Naive thymus-derived CD8-positive, alpha-beta T cell (primary cell): ENCODE results near the gene BEX1. TPM values are rescaled to one million over a fixed set of nuclear protein-coding genes. Genes with fewer than 3 reads are reported as not detected.
"Not testable (repeated sequence)": the region's sequence is repeated elsewhere in the genome, so short reads cannot be mapped to it uniquely, and the experiment has no call there.

Experiments used
- ATAC-seq, 2 donors: fragments of 150-1000 bp; cut with Tn5 transposase in 1 of 2; sonication (Bioruptor Pico), chemical (Tn5 transposase) in 1 of 2; 1 replicate in 1 of 2; 2 replicates in 1 of 2; pipeline ENCODE4 v1.10.0; 2021; ENCODE audit warnings: mild to moderate bottlenecking in 2 of 2, moderate library complexity in 2 of 2
- POLR2A ChIA-PET: fragments of 350-600 bp; sonication (Branson Sonifier 250); formaldehyde crosslinking; loops from one replicate; lab custom pipeline; 2021; ENCODE audit warnings: antibody characterized with exemption; lab: Charles Lee
- DNase-seq, 10 donors: peaks; one replicate each; pipeline versions ENCODE4 v3.0.0 to v3.0.0-alpha.2; 2020 to 2022
- H3K27ac Mint-ChIP-seq, 10 donors: one replicate each; pipeline ENCODE4 v1.8.0; 2020 to 2022; ENCODE audit warnings: mild to moderate bottlenecking in 10 of 10, mixed read lengths in 10 of 10, moderate library complexity in 4 of 10, inconsistent platforms in 1 of 10
- H3K27me3 Mint-ChIP-seq, 5 donors: one replicate each; pipeline ENCODE4 v1.8.0; 2021 to 2022; ENCODE audit warnings: mixed read lengths in 5 of 5
- H3K36me3 Mint-ChIP-seq, 3 donors: one replicate each; pipeline ENCODE4 v1.8.0; 2020 to 2022; ENCODE audit warnings: mixed read lengths in 3 of 3, mild to moderate bottlenecking in 2 of 3, inconsistent platforms in 1 of 3
- H3K4me1 Mint-ChIP-seq, 4 donors: one replicate each; pipeline ENCODE4 v1.8.0; 2021 to 2022; ENCODE audit warnings: mixed read lengths in 4 of 4
- H3K4me3 Mint-ChIP-seq, 10 donors: one replicate each; pipeline ENCODE4 v1.8.0; 2020 to 2022; ENCODE audit warnings: mild to moderate bottlenecking in 10 of 10, mixed read lengths in 10 of 10, moderate library complexity in 6 of 10, inconsistent platforms in 1 of 10
- H3K9me3 Mint-ChIP-seq, 9 donors: one replicate each; pipeline ENCODE4 v1.8.0; 2020 to 2022; ENCODE audit warnings: mixed read lengths in 9 of 9, mild to moderate bottlenecking in 3 of 9, inconsistent platforms in 1 of 9, moderate library complexity in 1 of 9
- polyA plus RNA-seq, 3 donors: library from polyadenylated mRNA; unstranded; fragments of 300-500 nt; fragmentation: Illumina TruSeq; gene quantifications; one replicate each; pipeline ENCODE4 v1.2.3, GENCODE V29; 2021
- total RNA-seq, 8 experiments: library from RNA in 2 of 8; stranded (reverse) in 2 of 8; gene quantifications; one replicate each; pipeline ENCODE4 v1.2.3 and lab custom pipeline; 2021 to 2026

BEX1 gene
- total and polyA plus RNA-seq, 5 experiments from 2014 or later: 0.63 to 1.1 (median 0.73) TPM; not detected in 2

GRCh38 chrX:103066606-103067005, 2.6 kb upstream of the BEX1 start:
- DNase-seq: no peak
- Mint-ChIP-seq H3K4me3 (no peak overlapping the region), H3K4me1 (peaks cover 0 to 4% (median 4%) of the 10 kb centered on the region in 4 donors), H3K36me3 (peaks cover 0 to 5% (median 0%) of the 10 kb centered on the region in 3 donors), H3K9me3 (peaks cover 0 to 4% (median 0%) of the 10 kb centered on the region in 9 donors), H3K27me3 (peaks cover 9 to 27% (median 13%) of the 10 kb centered on the region in 5 donors), H3K27ac (no peak overlapping the region)
- POLR2A ChIA-PET: no interaction called here
- no peak for ATAC-seq

GRCh38 chrX:103063191-103063845, 653 bp downstream of the BEX1 start:
- ATAC-seq (no peak), DNase-seq (no peak)
- H3K4me3 Mint-ChIP-seq: peak overlapping the region in 7 of 10 donors; percentile 19 to 62 (median 36)
- H3K27me3 Mint-ChIP-seq: peaks cover 9 to 27% (median 13%) of the 10 kb centered on the region in 5 donors
- H3K27ac Mint-ChIP-seq: peak overlapping the region in 1 of 10 donors; percentile 49
- H3K4me1 Mint-ChIP-seq: peaks cover 0 to 4% (median 4%) of the 10 kb centered on the region in 4 donors
- peaks cover 0 to 2% (median 0%) of the 10 kb centered on the region in 9 donors for H3K9me3 Mint-ChIP-seq
- POLR2A ChIA-PET: no interaction called here
- no peaks in the 10 kb centered on the region for H3K36me3 Mint-ChIP-seq

DNA sequence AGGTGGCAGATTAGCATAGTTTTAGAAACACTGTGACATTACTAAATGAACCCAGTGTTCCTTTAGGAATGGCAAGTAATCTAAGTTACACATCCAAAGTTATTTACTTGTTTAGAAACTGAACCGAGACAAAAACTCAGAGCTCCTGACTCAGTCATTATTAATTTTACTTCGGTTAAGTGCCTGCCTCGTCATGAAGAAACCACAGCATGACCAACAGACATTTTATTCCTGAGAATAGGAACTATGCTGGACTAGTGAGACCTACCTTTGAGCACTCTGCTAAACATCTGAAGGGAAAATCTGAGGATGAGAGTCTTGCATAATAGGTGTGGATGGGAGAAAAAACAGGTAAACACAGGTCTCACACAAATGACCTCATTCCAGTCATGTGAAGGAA, 2.5 kb downstream of the BEX1 start:
- Mint-ChIP-seq H3K4me1 (peaks cover 0 to 4% (median 4%) of the 10 kb centered on the region in 4 donors), H3K36me3 (no peaks in the 10 kb centered on the region), H3K4me3 (no peak overlapping the region), H3K9me3 (no peaks in the 10 kb centered on the region), H3K27me3 (peaks cover 11 to 37% (median 12%) of the 10 kb centered on the region in 5 donors), H3K27ac (no peak overlapping the region)
- no peak for ATAC-seq
- no peak for DNase-seq
- POLR2A ChIA-PET: no interaction called here

DNA sequence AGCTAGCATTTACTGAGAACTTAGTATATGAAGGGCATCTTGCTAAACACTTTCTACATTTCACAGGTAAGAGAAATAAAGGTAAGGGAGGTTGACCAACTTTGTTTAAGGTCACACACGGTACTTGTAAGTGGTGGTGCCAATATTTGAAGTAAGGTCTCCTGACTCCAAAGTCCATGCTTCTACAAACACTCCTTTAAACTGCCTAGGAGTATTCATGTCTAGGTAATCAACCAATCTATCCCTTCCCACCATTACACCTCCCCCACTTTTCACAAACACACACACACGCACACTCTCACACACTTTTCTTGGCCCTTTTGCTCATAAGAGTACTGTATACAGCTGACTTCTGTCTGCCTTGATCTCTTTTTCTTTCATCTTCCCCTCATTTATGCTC, 7.1 kb downstream of the BEX1 start:
- Mint-ChIP-seq H3K4me3 (no peak overlapping the region), H3K9me3 (no peaks in the 10 kb centered on the region), H3K27me3 (peaks cover 0 to 29% (median 4%) of the 10 kb centered on the region in 5 donors), H3K4me1 (no peaks in the 10 kb centered on the region), H3K27ac (no peak overlapping the region), H3K36me3 (no peaks in the 10 kb centered on the region)
- POLR2A ChIA-PET: no interaction called here
- no peak for ATAC-seq
- DNase-seq: no peak

- Mint-ChIP-seq H3K4me3 (no peak overlapping the region), H3K27ac (no peak overlapping the region), H3K36me3 (no peaks in the 10 kb centered on the region), H3K27me3 (peaks cover 2 to 37% (median 9%) of the 10 kb centered on the region in 5 donors), H3K9me3 (no peaks in the 10 kb centered on the region), H3K4me1 (no peaks in the 10 kb centered on the region)
- POLR2A ChIA-PET: no interaction called here
- no peak for DNase-seq
- ATAC-seq: no peak
These were observed 11.3 kb downstream of the BEX1 start for GRCh38 chrX:103052625-103053024.

DNA sequence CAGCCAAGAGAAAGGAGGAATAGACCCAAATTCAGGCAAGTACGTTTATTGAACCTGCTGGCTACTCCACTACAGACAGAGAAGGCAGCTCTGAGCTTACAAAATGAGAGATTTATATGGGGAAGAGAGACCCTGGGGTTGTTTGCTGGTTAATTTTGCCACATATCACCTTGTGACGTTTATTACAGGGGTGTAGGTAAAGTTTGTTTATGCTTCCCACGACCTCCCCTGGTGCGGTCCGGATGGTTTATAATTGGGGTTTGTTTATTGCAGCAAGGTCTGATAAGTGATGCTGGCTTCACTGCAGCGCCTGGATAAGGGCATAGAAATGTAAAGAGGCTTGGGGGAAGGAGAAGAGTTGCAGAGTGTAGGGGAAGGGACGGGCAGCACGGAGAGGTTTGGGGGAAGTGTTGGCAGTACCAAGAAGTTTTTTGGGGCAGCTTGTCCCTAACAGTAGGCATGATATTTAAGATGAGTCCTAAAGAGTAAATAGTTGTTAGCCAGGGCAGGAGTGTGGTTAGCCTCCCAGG, 12.6 kb downstream of the BEX1 start:
- DNase-seq (no peak), ATAC-seq (no peak)
- peaks cover 0 to 9% (median 2%) of the 10 kb centered on the region in 9 donors for H3K9me3 Mint-ChIP-seq

DNA sequence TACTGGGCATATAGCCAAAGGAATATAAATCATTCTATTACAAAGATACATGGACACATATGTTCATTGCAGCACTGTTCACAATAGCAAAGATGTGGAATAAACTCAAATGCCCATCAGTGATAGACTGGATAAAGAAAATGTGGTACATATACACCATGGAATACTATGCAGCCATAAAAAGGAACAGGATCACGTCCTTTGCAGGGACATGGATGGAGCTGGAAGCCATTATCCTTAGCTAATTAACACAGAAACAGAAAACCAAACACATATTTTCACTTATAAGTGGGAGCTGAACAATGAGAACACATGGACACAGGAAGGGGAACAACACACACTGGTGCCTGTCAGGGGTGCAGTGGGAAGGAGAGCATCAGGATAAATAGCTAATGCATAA, 30.6 kb downstream of the BEX1 start:
- H3K4me3 Mint-ChIP-seq, H3K27me3 Mint-ChIP-seq, H3K9me3 Mint-ChIP-seq, H3K27ac Mint-ChIP-seq, H3K36me3 Mint-ChIP-seq, DNase-seq, H3K4me1 Mint-ChIP-seq, ATAC-seq, POLR2A ChIA-PET: not testable (repeated sequence)

More for the DNA sequence above, 12.6 kb downstream of the BEX1 start:
- Mint-ChIP-seq H3K27me3 (peaks cover 4 to 30% (median 9%) of the 10 kb centered on the region in 5 donors), H3K27ac (no peak overlapping the region), H3K4me3 (no peak overlapping the region), H3K4me1 (no peaks in the 10 kb centered on the region), H3K36me3 (no peaks in the 10 kb centered on the region)
- POLR2A ChIA-PET: no interaction called here

DNA sequence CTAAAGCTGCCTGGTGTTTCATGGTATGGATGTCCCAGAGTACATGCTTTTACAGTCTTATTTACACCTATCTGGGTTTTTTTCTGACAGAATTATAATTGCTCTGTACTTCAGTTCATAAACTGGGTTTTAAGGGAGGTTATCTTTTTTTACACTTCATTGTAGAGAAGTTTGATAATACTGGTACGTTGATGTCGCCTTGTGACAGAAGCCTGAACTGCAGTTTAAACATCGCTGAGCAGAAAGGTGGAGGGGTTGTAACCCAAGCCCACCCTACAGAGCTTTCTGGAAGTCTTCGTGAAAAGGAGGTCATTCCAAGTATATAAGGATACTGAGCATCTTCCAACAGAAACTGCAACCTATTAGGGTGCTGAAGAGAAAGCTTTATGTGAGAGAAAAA, 46.4 kb downstream of the BEX1 start:
- no peak overlapping the region for H3K4me3 Mint-ChIP-seq
- no peak for ATAC-seq
- H3K27ac Mint-ChIP-seq: no peak overlapping the region
- no peaks in the 10 kb centered on the region for H3K9me3 Mint-ChIP-seq
- POLR2A ChIA-PET: no interaction called here
- peaks cover 0 to 12% (median 0%) of the 10 kb centered on the region in 5 donors for H3K27me3 Mint-ChIP-seq
- no peak for DNase-seq
- H3K4me1 Mint-ChIP-seq: no peaks in the 10 kb centered on the region
- H3K36me3 Mint-ChIP-seq: no peaks in the 10 kb centered on the region

DNA sequence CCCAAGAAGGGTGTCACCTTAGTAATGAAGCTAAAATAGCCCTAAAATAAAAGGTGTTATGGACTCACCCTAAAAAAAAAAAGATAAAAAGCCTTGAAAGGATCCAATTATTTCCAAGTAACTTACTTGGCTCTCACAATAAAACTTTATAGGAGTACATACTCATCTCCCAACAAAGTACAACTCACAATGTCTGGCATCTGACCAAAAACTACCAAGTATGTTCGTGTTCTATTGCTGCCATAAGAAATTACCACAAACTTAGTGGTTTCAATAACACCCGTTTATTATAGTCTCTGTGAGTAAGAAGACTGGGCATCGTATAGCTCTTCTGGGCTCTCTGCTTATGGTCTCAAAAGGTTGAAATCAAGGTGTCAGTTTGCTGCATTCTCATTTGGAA, 51.0 kb downstream of the BEX1 start:
- POLR2A ChIA-PET: no interaction called here

More for the DNA sequence above, 51.0 kb downstream of the BEX1 start:
- H3K9me3 Mint-ChIP-seq: no peaks in the 10 kb centered on the region
- no peak overlapping the region for H3K27ac Mint-ChIP-seq
- H3K27me3 Mint-ChIP-seq: peaks cover 0 to 8% (median 0%) of the 10 kb centered on the region in 5 donors
- H3K4me3 Mint-ChIP-seq: no peak overlapping the region
- H3K36me3 Mint-ChIP-seq: no peaks in the 10 kb centered on the region
- no peaks in the 10 kb centered on the region for H3K4me1 Mint-ChIP-seq
- ATAC-seq: no peak
- DNase-seq: no peak

Other genes starting within 250 kb of the BEX1 start
- gene RAB40AL, start 126.9 kb downstream of the BEX1 start, total RNA-seq: under 1 TPM in 1 of 2 experiments, not detected in 1; 0.96 TPM
- gene RAB40AL, start 126.9 kb downstream of the BEX1 start, polyA plus RNA-seq: not detected
- gene NXF3, start 29.0 kb upstream of the BEX1 start, total RNA-seq: not detected
- not detected for gene NXF3, start 29.0 kb upstream of the BEX1 start, polyA plus RNA-seq
- gene BEX4, start 150.9 kb upstream of the BEX1 start, total RNA-seq: 10 to 100 TPM; 54.3 to 57.2 TPM
- 100 to 1,000 TPM in 2 of 3 donors, 10 to 100 TPM in 1; 92.9 to 115 (median 106) TPM for gene BEX4, start 150.9 kb upstream of the BEX1 start, polyA plus RNA-seq
- 10 to 100 TPM; 25.2 to 26.8 TPM for gene TCEAL8, start 191.0 kb upstream of the BEX1 start, total RNA-seq
- gene TCEAL8, start 191.0 kb upstream of the BEX1 start, polyA plus RNA-seq: 10 to 100 TPM; 66.4 to 71.4 (median 69.3) TPM
- not detected for gene TCEAL5, start 212.6 kb upstream of the BEX1 start, total RNA-seq
- not detected for gene TCEAL5, start 212.6 kb upstream of the BEX1 start, polyA plus RNA-seq
- gene BEX2, start 246.8 kb upstream of the BEX1 start, total RNA-seq: 10 to 100 TPM; 30.3 to 33.8 TPM
- gene BEX2, start 246.8 kb upstream of the BEX1 start, polyA plus RNA-seq: 10 to 100 TPM; 87.5 to 98.5 (median 92.1) TPM